ENCODE measurements around the gene PCCA.

The PCCA gene

GRCh38 chr13:100483841-100484381 is 395.0 kb downstream of the PCCA start:
- Histone ChIP-seq H2BK15ac (ENCODE audit: low read depth, poor library complexity, severe bottlenecking) (no peak overlapping the region), H3K4me3 (ENCODE audit: insufficient read depth in 1 of 2, low read depth in 1 of 2, low read length in 2 of 2) (no peak overlapping the region), H3K9me3 (ENCODE audit: control insufficient read depth, low read length) (no peaks in the 10 kb centered on the region), H4K8ac (ENCODE audit: low read length) (no peak overlapping the region), H2AFZ (ENCODE audit: low read depth, low read length) (no peak overlapping the region), H3K9ac (ENCODE audit: low read length) (no peak overlapping the region), H3K79me1 (replicated peaks; ENCODE audit: low read length, poor library complexity, severe bottlenecking) (peaks cover 25% of the 10 kb centered on the region), H3K14ac (ENCODE audit: low read length in 2 of 2) (no peak overlapping the region), H3K27ac (ENCODE audit: low read length, poor library complexity, severe bottlenecking) (no peak overlapping the region), H3K18ac (ENCODE audit: low read depth in 1 of 2, low read length in 2 of 2) (no peak overlapping the region), H4K91ac (ENCODE audit: low read length) (no peak overlapping the region), H2BK120ac (ENCODE audit: low read depth, low read length) (no peak overlapping the region), H2BK12ac (ENCODE audit: low read length in 2 of 2) (no peak overlapping the region), H3K4ac (ENCODE audit: low read depth in 1 of 2, low read length in 2 of 2) (no peak overlapping the region), H3K23ac (ENCODE audit: low read length in 2 of 2) (no peak overlapping the region), H2AK5ac (ENCODE audit: low read length, severe bottlenecking) (no peak overlapping the region), H3K4me1 (ENCODE audit: control insufficient read depth, insufficient read depth, low read depth, low read length) (peaks cover 5% of the 10 kb centered on the region), H2BK5ac (ENCODE audit: low read depth, low read length, poor library complexity, severe bottlenecking) (no peak overlapping the region), H3K36me3 (ENCODE audit: control insufficient read depth in 1 of 2, insufficient read depth in 2 of 2, low read depth in 1 of 2, low read length in 2 of 2) (peaks cover 0 to 3% of the 10 kb centered on the region in 2 experiments), H3K27me3 (ENCODE audit: control insufficient read depth in 1 of 2, insufficient read depth in 1 of 2, low read length in 2 of 2) (no peaks in the 10 kb centered on the region), H3K4me2 (ENCODE audit: low read length, poor library complexity, severe bottlenecking) (no peak overlapping the region)
- 35% methylated on average over 7 of the region's 8 CpGs for WGBS
- no peak for DNase-seq

DNA sequence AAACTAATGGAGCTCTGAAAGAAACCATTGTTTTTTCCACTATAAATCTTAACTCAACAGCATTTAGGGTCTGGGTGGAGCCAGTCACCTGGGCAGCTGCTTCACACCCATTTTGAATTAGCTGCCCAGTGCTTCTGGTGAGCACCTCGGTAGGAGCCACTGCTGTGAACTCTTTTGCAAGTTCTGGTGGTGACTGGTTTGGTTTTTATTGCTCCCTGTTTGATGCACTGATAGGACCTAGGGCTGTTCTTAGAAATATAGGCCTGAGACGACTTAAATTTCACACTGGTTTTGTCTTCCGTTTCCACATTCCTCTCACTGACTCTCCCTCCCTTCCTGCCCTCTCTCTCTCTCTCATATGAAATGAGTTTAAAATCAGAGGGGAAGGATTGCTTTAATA is 395.8 kb downstream of the PCCA start:
- peaks cover 25% of the 10 kb centered on the region for H3K79me1 ChIP-seq (replicated peaks; ENCODE audit: low read length, poor library complexity, severe bottlenecking)
- no peak overlapping the region for H4K8ac ChIP-seq (ENCODE audit: low read length)
- H3K9ac ChIP-seq (ENCODE audit: low read length) = no peak overlapping the region
- no peak overlapping the region for H3K4ac ChIP-seq (ENCODE audit: low read depth in 1 of 2, low read length in 2 of 2)
- no peaks in the 10 kb centered on the region for H3K9me3 ChIP-seq (ENCODE audit: control insufficient read depth, low read length)
- no peak overlapping the region for H3K14ac ChIP-seq (ENCODE audit: low read length in 2 of 2)
- H3K4me3 ChIP-seq (ENCODE audit: insufficient read depth in 1 of 2, low read depth in 1 of 2, low read length in 2 of 2) = no peak overlapping the region
- peaks cover 5% of the 10 kb centered on the region for H3K4me1 ChIP-seq (ENCODE audit: control insufficient read depth, insufficient read depth, low read depth, low read length)
- WGBS = 21% methylated on average over 2 of the region's 3 CpGs
- H3K27ac ChIP-seq (ENCODE audit: low read length, poor library complexity, severe bottlenecking) = no peak overlapping the region
- no peak overlapping the region for H3K23ac ChIP-seq (ENCODE audit: low read length in 2 of 2)
- H2BK12ac ChIP-seq (ENCODE audit: low read length in 2 of 2) = no peak overlapping the region
- H2BK120ac ChIP-seq (ENCODE audit: low read depth, low read length) = no peak overlapping the region
- H2AK5ac ChIP-seq (ENCODE audit: low read length, severe bottlenecking) = no peak overlapping the region
- H3K36me3 ChIP-seq (ENCODE audit: control insufficient read depth in 1 of 2, insufficient read depth in 2 of 2, low read depth in 1 of 2, low read length in 2 of 2) = peaks cover 0 to 3% of the 10 kb centered on the region in 2 experiments
- H3K4me2 ChIP-seq (ENCODE audit: low read length, poor library complexity, severe bottlenecking) = no peak overlapping the region
- no peak overlapping the region for H2AFZ ChIP-seq (ENCODE audit: low read depth, low read length)
- DNase-seq = no peak
- no peak overlapping the region for H2BK15ac ChIP-seq (ENCODE audit: low read depth, poor library complexity, severe bottlenecking)
- H2BK5ac ChIP-seq (ENCODE audit: low read depth, low read length, poor library complexity, severe bottlenecking) = no peak overlapping the region
- no peak overlapping the region for H3K18ac ChIP-seq (ENCODE audit: low read depth in 1 of 2, low read length in 2 of 2)
- no peaks in the 10 kb centered on the region for H3K27me3 ChIP-seq (ENCODE audit: control insufficient read depth in 1 of 2, insufficient read depth in 1 of 2, low read length in 2 of 2)
- no peak overlapping the region for H4K91ac ChIP-seq (ENCODE audit: low read length)

DNA sequence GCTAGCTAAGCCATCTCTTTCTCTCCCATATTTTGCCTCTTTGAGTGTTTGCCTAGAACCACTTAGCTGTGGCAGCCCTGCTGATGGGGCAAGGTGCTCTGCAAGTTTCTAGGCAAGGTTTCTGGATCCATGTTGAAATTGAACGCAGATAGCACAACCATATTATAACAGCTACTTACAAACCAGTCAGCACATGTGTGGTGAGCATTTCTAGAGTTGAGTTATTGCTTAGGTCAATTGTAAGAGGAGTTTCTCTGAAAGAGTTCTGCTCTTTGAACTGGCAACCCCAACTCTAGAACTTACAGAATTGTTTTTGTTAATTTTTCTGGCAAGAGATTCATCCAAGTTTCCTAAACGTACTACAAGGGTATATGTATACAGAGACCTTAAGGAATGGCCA is 396.4 kb downstream of the PCCA start:
- no peak overlapping the region for H2BK120ac ChIP-seq (ENCODE audit: low read depth, low read length)

GRCh38 chr13:100490692-100491091 is 401.8 kb downstream of the PCCA start:
- H3K9me3 ChIP-seq (ENCODE audit: control insufficient read depth, low read length) = no peaks in the 10 kb centered on the region
- no peaks in the 10 kb centered on the region for H3K27me3 ChIP-seq (ENCODE audit: control insufficient read depth in 1 of 2, insufficient read depth in 1 of 2, low read length in 2 of 2)
- no peak overlapping the region for H3K18ac ChIP-seq (ENCODE audit: low read depth in 1 of 2, low read length in 2 of 2)
- no peak overlapping the region for H2BK12ac ChIP-seq (ENCODE audit: low read length in 2 of 2)
- peaks cover 23% of the 10 kb centered on the region for H3K79me1 ChIP-seq (replicated peaks; ENCODE audit: low read length, poor library complexity, severe bottlenecking)
- H3K4me1 ChIP-seq (ENCODE audit: control insufficient read depth, insufficient read depth, low read depth, low read length) = peaks cover 10% of the 10 kb centered on the region
- H2BK15ac ChIP-seq (ENCODE audit: low read depth, poor library complexity, severe bottlenecking) = no peak overlapping the region
- no peak overlapping the region for H3K23ac ChIP-seq (ENCODE audit: low read length in 2 of 2)
- no peak overlapping the region for H3K14ac ChIP-seq (ENCODE audit: low read length in 2 of 2)
- no peak overlapping the region for H3K4me3 ChIP-seq (ENCODE audit: insufficient read depth in 1 of 2, low read depth in 1 of 2, low read length in 2 of 2)
- H4K8ac ChIP-seq (ENCODE audit: low read length) = no peak overlapping the region
- 69% methylated on average over 4 of the region's 4 CpGs for WGBS
- H3K4ac ChIP-seq (ENCODE audit: low read depth in 1 of 2, low read length in 2 of 2) = no peak overlapping the region
- H2AK5ac ChIP-seq (ENCODE audit: low read length, severe bottlenecking) = no peak overlapping the region
- H3K9ac ChIP-seq (ENCODE audit: low read length) = no peak overlapping the region
- no peak overlapping the region for H2BK120ac ChIP-seq (ENCODE audit: low read depth, low read length)
- no peak overlapping the region for H2BK5ac ChIP-seq (ENCODE audit: low read depth, low read length, poor library complexity, severe bottlenecking)
- H3K36me3 ChIP-seq (ENCODE audit: control insufficient read depth in 1 of 2, insufficient read depth in 2 of 2, low read depth in 1 of 2, low read length in 2 of 2) = peaks cover 0 to 10% of the 10 kb centered on the region in 2 experiments
- no peak overlapping the region for H2AFZ ChIP-seq (ENCODE audit: low read depth, low read length)
- no peak overlapping the region for H4K91ac ChIP-seq (ENCODE audit: low read length)
- H3K4me2 ChIP-seq (ENCODE audit: low read length, poor library complexity, severe bottlenecking) = peak overlapping the region; percentile 1
- H3K27ac ChIP-seq (ENCODE audit: low read length, poor library complexity, severe bottlenecking) = peak overlapping the region; percentile 83
- DNase-seq = no peak

More for the DNA sequence above, 396.4 kb downstream of the PCCA start:
- no peak overlapping the region for H2BK5ac ChIP-seq (ENCODE audit: low read depth, low read length, poor library complexity, severe bottlenecking)
- H3K9ac ChIP-seq (ENCODE audit: low read length) = no peak overlapping the region
- no peak overlapping the region for H3K14ac ChIP-seq (ENCODE audit: low read length in 2 of 2)
- no peaks in the 10 kb centered on the region for H3K27me3 ChIP-seq (ENCODE audit: control insufficient read depth in 1 of 2, insufficient read depth in 1 of 2, low read length in 2 of 2)
- no peak overlapping the region for H4K8ac ChIP-seq (ENCODE audit: low read length)
- H3K36me3 ChIP-seq (ENCODE audit: control insufficient read depth in 1 of 2, insufficient read depth in 2 of 2, low read depth in 1 of 2, low read length in 2 of 2) = peaks cover 0 to 3% of the 10 kb centered on the region in 2 experiments
- no peak overlapping the region for H4K91ac ChIP-seq (ENCODE audit: low read length)
- H3K18ac ChIP-seq (ENCODE audit: low read depth in 1 of 2, low read length in 2 of 2) = no peak overlapping the region
- no peak overlapping the region for H3K4me2 ChIP-seq (ENCODE audit: low read length, poor library complexity, severe bottlenecking)
- DNase-seq = no peak
- H3K4ac ChIP-seq (ENCODE audit: low read depth in 1 of 2, low read length in 2 of 2) = no peak overlapping the region
- no peaks in the 10 kb centered on the region for H3K9me3 ChIP-seq (ENCODE audit: control insufficient read depth, low read length)
- H2BK12ac ChIP-seq (ENCODE audit: low read length in 2 of 2) = no peak overlapping the region
- H3K4me1 ChIP-seq (ENCODE audit: control insufficient read depth, insufficient read depth, low read depth, low read length) = peaks cover 5% of the 10 kb centered on the region
- no peak overlapping the region for H2AFZ ChIP-seq (ENCODE audit: low read depth, low read length)
- no peak overlapping the region for H2BK15ac ChIP-seq (ENCODE audit: low read depth, poor library complexity, severe bottlenecking)
- no peak overlapping the region for H2AK5ac ChIP-seq (ENCODE audit: low read length, severe bottlenecking)
- H3K23ac ChIP-seq (ENCODE audit: low read length in 2 of 2) = peak overlapping the region in 1 of 2 experiments; percentile 9
- H3K27ac ChIP-seq (ENCODE audit: low read length, poor library complexity, severe bottlenecking) = no peak overlapping the region
- peaks cover 27% of the 10 kb centered on the region for H3K79me1 ChIP-seq (replicated peaks; ENCODE audit: low read length, poor library complexity, severe bottlenecking)
- no peak overlapping the region for H3K4me3 ChIP-seq (ENCODE audit: insufficient read depth in 1 of 2, low read depth in 1 of 2, low read length in 2 of 2)
- 80% methylated on average over 1 of the region's 2 CpGs for WGBS

Data from mesenchymal stem cell (in vitro differentiated cells and primary cell).